H1 (cell line): ENCODE measurements around the gene FARSB.

Experiments
- CBX5 ChIP-seq: fragments of 300-800, 300-1000 bp; sonication (generic); IDR thresholded peaks from 2 replicates; pipeline ENCODE4 v1.7.1; 2016; ENCODE audit warnings: antibody characterized with exemption, low read length, low read depth
- CEBPB ChIP-seq: IDR thresholded peaks from 2 replicates; pipeline ENCODE4 v1.6.1; 2012; ENCODE audit warnings: low read depth, low read length
- CTCF ChIP-seq, 3 experiments: IDR thresholded peaks; 1 replicate in 2 of 3; 2 replicates in 1 of 3; pipeline versions ENCODE4 v1.5.1 to v1.6.1; 2011; ENCODE audit warnings: low read length in 3 of 3, mild to moderate bottlenecking in 3 of 3, inconsistent platforms in 2 of 3, low read depth in 1 of 3, moderate library complexity in 1 of 3; ENCODE audit not compliant: insufficient read depth in 1 of 3; ENCODE audit errors: control extremely low read depth in 1 of 3
- RAD21 ChIP-seq, 2 experiments: IDR thresholded peaks in 1 of 2; conservative IDR thresholded peaks in 1 of 2; 2 replicates each; pipeline ENCODE4 v1.6.1; 2011; ENCODE audit warnings: low read depth in 2 of 2, low read length in 2 of 2, improper control_type of control experiment in 1 of 2, inconsistent platforms in 1 of 2, mild to moderate bottlenecking in 1 of 2, moderate library complexity in 1 of 2

- TF ChIP-seq CTCF (IDR thresholded peaks at IDR 0.05; ENCODE audit: control extremely low read depth in 1 of 3, insufficient read depth in 1 of 3, low read depth in 1 of 3, low read length in 3 of 3) (no peak), CEBPB (no peak), CBX5 (no peak), RAD21 (IDR thresholded peaks at IDR 0.05 in 1 of 2, conservative IDR thresholded peaks at IDR 0.05 in 1 of 2; ENCODE audit: low read depth in 2 of 2, low read length in 2 of 2) (no peak)
These were observed 47.8 kb downstream of the FARSB start for GRCh38 chr2:222608081-222608480.
